ENCODE measurements around the gene ULK4.

ULK4 gene

DNA sequence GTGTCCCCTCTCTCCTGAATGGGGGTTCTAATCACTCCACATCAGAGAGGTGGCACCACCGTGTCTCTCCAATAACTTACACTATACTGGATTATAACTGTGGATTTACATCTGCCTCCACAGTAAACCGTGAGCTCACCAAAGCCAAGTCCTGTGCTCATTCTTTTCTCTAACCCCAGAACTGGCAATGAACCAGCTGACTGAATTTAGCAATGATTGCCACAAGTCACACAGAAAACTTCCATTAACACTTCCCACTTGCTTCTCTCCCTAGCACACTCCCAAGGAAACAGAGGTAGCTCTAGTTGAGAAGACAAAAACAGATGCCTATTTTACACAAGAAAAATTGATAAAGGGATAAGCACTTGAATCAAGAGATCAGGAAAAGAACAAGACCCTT lies 361.3 kb downstream of the ULK4 start:
- H3K4me3 ChIP-seq (ENCODE audit: low read depth, low read length): no peak overlapping the region
- H3K4me1 ChIP-seq (ENCODE audit: control insufficient read depth, insufficient read depth, low read length): no peaks in the 10 kb centered on the region
- H3K9me3 ChIP-seq (ENCODE audit: control insufficient read depth, insufficient read depth, low read length): no peaks in the 10 kb centered on the region
- no peak overlapping the region for H3K9ac ChIP-seq (ENCODE audit: low read depth, low read length)
- no peaks in the 10 kb centered on the region for H3K27me3 ChIP-seq (ENCODE audit: control insufficient read depth, insufficient read depth, low read length)
- H3K36me3 ChIP-seq (ENCODE audit: control insufficient read depth, insufficient read depth, low read length): no peaks in the 10 kb centered on the region
- H3K27ac ChIP-seq (ENCODE audit: low read depth, low read length): no peak overlapping the region

DNA sequence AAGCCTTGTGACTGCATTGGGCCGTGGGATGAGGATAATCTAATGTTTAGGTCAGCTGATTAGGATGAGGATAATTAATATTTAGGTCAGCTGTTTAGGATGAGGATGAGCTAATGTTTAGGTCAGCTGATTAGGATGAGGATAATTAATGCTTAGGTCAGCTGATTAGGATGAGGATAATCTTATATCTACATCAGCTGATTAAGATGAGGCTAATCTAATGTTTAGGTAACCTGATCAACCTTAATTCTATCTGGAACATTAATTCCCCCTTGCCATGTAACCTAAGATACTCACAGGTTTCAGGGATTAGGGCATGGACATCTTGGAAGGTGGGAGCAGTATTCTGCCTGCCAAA lies 362.8 kb downstream of the ULK4 start:
- H3K27ac ChIP-seq (ENCODE audit: low read depth, low read length): no peak overlapping the region
- H3K36me3 ChIP-seq (ENCODE audit: control insufficient read depth, insufficient read depth, low read length): no peaks in the 10 kb centered on the region
- no peak overlapping the region for H3K4me3 ChIP-seq (ENCODE audit: low read depth, low read length)
- no peaks in the 10 kb centered on the region for H3K4me1 ChIP-seq (ENCODE audit: control insufficient read depth, insufficient read depth, low read length)
- H3K9me3 ChIP-seq (ENCODE audit: control insufficient read depth, insufficient read depth, low read length): no peaks in the 10 kb centered on the region
- no peaks in the 10 kb centered on the region for H3K27me3 ChIP-seq (ENCODE audit: control insufficient read depth, insufficient read depth, low read length)
- H3K9ac ChIP-seq (ENCODE audit: low read depth, low read length): no peak overlapping the region

DNA sequence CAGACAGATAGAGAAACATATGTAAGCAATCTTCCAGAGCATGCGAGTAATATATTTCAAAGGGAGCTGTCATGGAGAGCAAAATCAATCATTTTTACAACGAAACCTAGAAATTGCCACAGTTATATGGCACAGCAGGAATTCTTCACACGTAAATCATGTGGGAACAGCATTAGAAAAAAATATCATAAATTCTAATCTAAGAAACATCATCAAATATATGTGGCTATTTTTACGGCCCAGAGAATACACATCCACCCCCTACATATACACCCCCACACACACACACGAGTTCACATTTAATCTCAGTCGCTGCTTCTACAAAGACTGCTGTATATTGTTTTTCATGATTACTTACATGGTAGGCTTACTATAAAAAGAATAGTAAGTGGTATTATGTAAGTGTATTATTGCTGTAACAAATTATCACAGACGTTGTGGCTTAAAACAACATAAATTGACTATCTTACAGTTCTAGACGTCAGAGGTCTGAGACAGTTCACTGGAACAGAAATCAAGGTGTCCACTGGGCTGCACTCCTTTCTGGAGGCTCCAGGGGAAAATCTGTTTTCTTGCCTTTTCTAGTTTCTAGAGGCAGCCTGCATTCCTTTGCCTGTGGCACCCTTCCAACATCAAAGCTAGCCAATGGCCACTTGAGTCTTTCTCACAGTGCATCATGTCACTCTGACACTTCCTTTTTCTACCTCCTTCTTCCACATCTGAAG lies 363.3 kb downstream of the ULK4 start:
- H3K4me1 ChIP-seq (ENCODE audit: control insufficient read depth, insufficient read depth, low read length): no peaks in the 10 kb centered on the region
- no peak overlapping the region for H3K9ac ChIP-seq (ENCODE audit: low read depth, low read length)
- no peak overlapping the region for H3K4me3 ChIP-seq (ENCODE audit: low read depth, low read length)
- H3K27ac ChIP-seq (ENCODE audit: low read depth, low read length): no peak overlapping the region
- no peaks in the 10 kb centered on the region for H3K27me3 ChIP-seq (ENCODE audit: control insufficient read depth, insufficient read depth, low read length)
- H3K36me3 ChIP-seq (ENCODE audit: control insufficient read depth, insufficient read depth, low read length): no peaks in the 10 kb centered on the region
- no peaks in the 10 kb centered on the region for H3K9me3 ChIP-seq (ENCODE audit: control insufficient read depth, insufficient read depth, low read length)

DNA sequence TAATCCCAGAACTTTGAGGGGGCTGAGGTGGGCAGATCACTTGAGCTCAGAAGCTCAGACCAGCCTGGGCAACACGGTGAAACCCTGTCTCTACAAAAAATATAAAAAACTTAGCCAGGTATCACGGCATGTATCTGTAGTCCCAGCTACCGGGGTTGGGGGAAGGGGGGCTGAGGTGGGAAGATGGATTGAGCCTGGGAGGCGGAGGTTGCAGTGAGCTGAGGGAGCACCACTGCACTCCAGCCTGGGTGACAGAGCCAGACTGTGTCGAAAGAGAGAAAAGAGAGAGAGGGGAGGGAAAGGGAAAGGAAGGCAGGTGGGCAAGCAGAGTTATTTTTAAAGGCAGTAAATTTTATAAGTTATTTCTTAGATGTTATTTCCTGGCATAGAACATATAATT lies 368.1 kb downstream of the ULK4 start:
- Histone ChIP-seq H3K9ac (ENCODE audit: low read depth, low read length) (no peak overlapping the region), H3K4me1 (ENCODE audit: control insufficient read depth, insufficient read depth, low read length) (no peaks in the 10 kb centered on the region), H3K27me3 (ENCODE audit: control insufficient read depth, insufficient read depth, low read length) (no peaks in the 10 kb centered on the region), H3K4me3 (ENCODE audit: low read depth, low read length) (no peak overlapping the region), H3K27ac (ENCODE audit: low read depth, low read length) (no peak overlapping the region), H3K9me3 (ENCODE audit: control insufficient read depth, insufficient read depth, low read length) (no peaks in the 10 kb centered on the region), H3K36me3 (ENCODE audit: control insufficient read depth, insufficient read depth, low read length) (no peaks in the 10 kb centered on the region)

DNA sequence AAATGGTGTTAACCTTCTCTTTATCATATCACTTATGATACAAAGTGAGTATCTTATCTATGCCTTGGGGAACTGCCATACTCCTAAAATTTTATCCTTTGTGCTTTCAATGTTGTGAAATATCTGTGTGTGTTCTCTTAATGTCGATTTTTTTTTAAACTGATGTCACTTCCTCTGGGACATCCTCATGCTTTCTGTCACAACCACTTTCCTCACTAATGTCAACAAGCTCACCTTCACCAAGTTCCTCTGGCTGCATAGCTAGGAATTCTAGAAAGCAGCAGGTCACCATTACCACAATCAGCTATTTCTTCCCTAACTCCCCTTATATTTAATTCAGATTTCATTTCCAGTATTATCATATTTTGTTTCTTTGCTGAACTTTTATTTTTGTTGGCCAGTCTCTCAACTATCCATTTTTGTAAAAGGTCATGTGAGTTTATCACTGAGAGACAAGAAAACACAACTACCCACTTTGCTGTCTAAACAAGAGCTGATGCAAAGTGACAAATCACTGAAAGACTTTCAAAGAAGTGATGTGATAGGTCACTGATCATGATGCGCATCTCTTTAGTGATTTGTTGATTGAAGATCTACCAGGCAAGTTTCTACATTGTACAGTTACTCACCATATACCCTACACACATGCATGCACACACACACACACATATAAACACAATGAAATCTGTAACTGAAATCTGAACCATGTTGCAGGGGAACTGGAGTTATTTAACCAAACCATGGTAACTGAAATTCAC lies 369.0 kb downstream of the ULK4 start:
- no peaks in the 10 kb centered on the region for H3K9me3 ChIP-seq (ENCODE audit: control insufficient read depth, insufficient read depth, low read length)
- H3K27me3 ChIP-seq (ENCODE audit: control insufficient read depth, insufficient read depth, low read length): no peaks in the 10 kb centered on the region
- no peak overlapping the region for H3K9ac ChIP-seq (ENCODE audit: low read depth, low read length)
- no peaks in the 10 kb centered on the region for H3K36me3 ChIP-seq (ENCODE audit: control insufficient read depth, insufficient read depth, low read length)
- no peak overlapping the region for H3K27ac ChIP-seq (ENCODE audit: low read depth, low read length)
- H3K4me1 ChIP-seq (ENCODE audit: control insufficient read depth, insufficient read depth, low read length): no peaks in the 10 kb centered on the region
- H3K4me3 ChIP-seq (ENCODE audit: low read depth, low read length): no peak overlapping the region

DNA sequence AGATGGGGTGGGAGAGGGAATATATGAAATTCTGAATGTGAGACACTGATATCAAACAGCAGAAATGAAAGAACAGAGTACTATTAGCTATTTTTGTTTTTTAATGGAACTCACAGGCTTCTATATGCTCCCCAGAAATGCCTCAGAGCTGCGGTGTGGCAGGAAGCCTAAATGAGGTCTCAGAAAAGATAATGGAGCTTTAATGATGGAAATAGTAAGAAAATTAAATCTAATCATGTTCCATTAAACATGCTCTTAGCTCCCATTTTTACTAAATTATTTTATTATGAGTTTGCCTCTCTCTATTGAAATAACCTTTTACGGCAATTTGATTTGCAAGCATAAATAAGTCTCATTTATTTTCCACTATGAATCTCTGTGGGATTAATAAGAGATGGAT lies 378.9 kb downstream of the ULK4 start:
- Histone ChIP-seq H3K27ac (ENCODE audit: low read depth, low read length) (no peak overlapping the region), H3K36me3 (ENCODE audit: control insufficient read depth, insufficient read depth, low read length) (no peaks in the 10 kb centered on the region), H3K9me3 (ENCODE audit: control insufficient read depth, insufficient read depth, low read length) (no peaks in the 10 kb centered on the region), H3K27me3 (ENCODE audit: control insufficient read depth, insufficient read depth, low read length) (no peaks in the 10 kb centered on the region), H3K4me3 (ENCODE audit: low read depth, low read length) (no peak overlapping the region), H3K4me1 (ENCODE audit: control insufficient read depth, insufficient read depth, low read length) (peaks cover 23% of the 10 kb centered on the region), H3K9ac (ENCODE audit: low read depth, low read length) (no peak overlapping the region)

DNA sequence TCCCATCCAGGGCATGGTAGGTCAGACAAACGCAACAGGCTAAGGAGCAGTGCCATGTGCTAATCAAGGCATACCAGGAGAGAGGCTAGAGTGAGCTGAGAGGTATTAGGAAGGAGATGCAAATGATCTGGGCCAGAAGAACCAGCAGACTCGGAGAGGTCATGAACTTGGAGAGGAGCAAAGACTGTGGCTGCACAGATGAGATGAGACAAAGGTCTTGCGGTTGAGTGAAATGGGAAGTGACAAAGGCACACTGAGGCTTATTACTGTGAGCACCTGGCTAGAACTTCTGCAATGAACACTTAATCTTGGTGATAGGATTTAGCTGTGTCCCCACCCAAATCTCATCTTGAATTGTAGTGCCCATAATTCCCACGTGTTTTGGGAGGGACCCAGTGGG lies 380.2 kb downstream of the ULK4 start:
- Histone ChIP-seq H3K27me3 (ENCODE audit: control insufficient read depth, insufficient read depth, low read length) (no peaks in the 10 kb centered on the region), H3K4me3 (ENCODE audit: low read depth, low read length) (no peak overlapping the region), H3K9me3 (ENCODE audit: control insufficient read depth, insufficient read depth, low read length) (no peaks in the 10 kb centered on the region), H3K4me1 (ENCODE audit: control insufficient read depth, insufficient read depth, low read length) (peaks cover 34% of the 10 kb centered on the region), H3K36me3 (ENCODE audit: control insufficient read depth, insufficient read depth, low read length) (no peaks in the 10 kb centered on the region), H3K27ac (ENCODE audit: low read depth, low read length) (no peak overlapping the region), H3K9ac (ENCODE audit: low read depth, low read length) (no peak overlapping the region)

DNA sequence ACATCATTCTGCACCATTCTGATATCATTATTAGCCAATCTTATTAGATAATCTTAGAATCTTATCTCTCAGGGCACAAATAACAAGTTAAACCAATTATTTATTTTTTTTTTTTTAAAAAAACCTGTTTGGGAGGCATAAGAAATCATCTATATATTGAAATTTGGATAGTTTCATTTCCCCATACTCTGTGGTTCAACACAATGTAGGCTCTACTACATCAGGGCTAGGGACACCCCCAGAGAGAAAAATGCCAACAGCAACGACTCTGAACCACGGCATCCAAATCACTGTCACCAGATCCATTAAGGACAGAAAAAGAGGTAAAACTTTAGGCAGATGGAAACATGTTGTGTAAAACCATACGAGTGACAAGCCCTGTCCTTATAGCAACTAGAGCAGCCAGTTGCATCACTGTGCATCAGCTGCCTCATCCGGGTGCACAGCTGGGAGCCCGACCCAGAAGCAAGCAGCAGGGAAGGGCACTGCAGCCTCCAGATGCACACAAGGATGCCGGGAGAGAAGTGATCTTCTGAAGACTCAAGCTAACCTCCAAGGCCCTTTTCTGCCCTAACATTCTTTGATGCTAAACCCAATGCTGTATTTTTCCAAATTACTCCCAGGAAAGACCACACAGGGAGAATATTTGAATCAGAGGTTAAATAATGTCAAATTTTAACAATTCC lies 381.5 kb downstream of the ULK4 start:
- Histone ChIP-seq H3K36me3 (ENCODE audit: control insufficient read depth, insufficient read depth, low read length) (no peaks in the 10 kb centered on the region), H3K27ac (ENCODE audit: low read depth, low read length) (no peak overlapping the region), H3K4me1 (ENCODE audit: control insufficient read depth, insufficient read depth, low read length) (peaks cover 47% of the 10 kb centered on the region), H3K4me3 (ENCODE audit: low read depth, low read length) (no peak overlapping the region), H3K9me3 (ENCODE audit: control insufficient read depth, insufficient read depth, low read length) (no peaks in the 10 kb centered on the region), H3K27me3 (ENCODE audit: control insufficient read depth, insufficient read depth, low read length) (no peaks in the 10 kb centered on the region), H3K9ac (ENCODE audit: low read depth, low read length) (no peak overlapping the region)

DNA sequence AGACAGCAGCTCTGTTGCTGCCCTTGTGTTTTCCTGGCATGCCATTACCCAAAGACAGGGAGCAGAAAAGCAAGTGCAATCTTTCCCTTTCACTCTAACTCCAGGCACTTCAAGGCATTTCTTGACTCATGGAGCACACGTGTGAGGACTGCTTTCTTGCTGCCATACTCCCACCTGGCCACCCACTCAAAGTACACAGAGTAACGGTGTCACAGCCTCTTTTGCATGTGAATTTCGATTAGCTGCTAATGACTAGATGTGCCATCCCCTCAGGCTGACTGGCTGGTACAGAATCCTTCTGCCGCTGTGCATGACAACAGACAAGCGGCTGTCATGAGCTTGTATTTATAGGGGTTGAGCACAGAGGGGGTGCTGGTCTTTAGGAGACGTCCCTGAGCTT lies 382.0 kb downstream of the ULK4 start:
- no peak overlapping the region for H3K9ac ChIP-seq (ENCODE audit: low read depth, low read length)
- no peak overlapping the region for H3K27ac ChIP-seq (ENCODE audit: low read depth, low read length)
- no peak overlapping the region for H3K4me3 ChIP-seq (ENCODE audit: low read depth, low read length)

DNA sequence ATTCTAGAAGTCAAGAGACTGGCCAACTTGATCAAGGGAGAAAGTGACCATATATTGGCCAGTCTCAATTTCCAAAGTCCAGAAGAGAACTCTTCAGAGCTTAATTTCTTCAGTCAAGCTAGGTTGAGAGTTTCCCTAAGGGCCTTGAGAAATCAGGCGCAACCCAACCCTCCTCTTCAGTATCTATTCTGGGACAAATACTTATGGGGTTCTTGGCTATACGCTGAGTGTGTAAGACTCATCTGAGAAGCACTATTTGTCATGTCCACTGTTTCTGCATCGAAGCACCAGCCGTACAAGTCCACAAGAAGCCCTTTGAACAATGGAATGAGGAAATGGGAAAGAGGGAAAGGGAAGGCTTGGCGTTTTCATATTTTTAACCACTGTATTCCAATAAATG lies 383.1 kb downstream of the ULK4 start:
- H3K36me3 ChIP-seq (ENCODE audit: control insufficient read depth, insufficient read depth, low read length): no peaks in the 10 kb centered on the region
- peaks cover 47% of the 10 kb centered on the region for H3K4me1 ChIP-seq (ENCODE audit: control insufficient read depth, insufficient read depth, low read length)
- H3K27me3 ChIP-seq (ENCODE audit: control insufficient read depth, insufficient read depth, low read length): no peaks in the 10 kb centered on the region
- no peak overlapping the region for H3K9ac ChIP-seq (ENCODE audit: low read depth, low read length)
- no peak overlapping the region for H3K27ac ChIP-seq (ENCODE audit: low read depth, low read length)
- no peak overlapping the region for H3K4me3 ChIP-seq (ENCODE audit: low read depth, low read length)
- no peaks in the 10 kb centered on the region for H3K9me3 ChIP-seq (ENCODE audit: control insufficient read depth, insufficient read depth, low read length)

More for the DNA sequence above, 382.0 kb downstream of the ULK4 start:
- Histone ChIP-seq H3K9me3 (ENCODE audit: control insufficient read depth, insufficient read depth, low read length) (no peaks in the 10 kb centered on the region), H3K4me1 (ENCODE audit: control insufficient read depth, insufficient read depth, low read length) (peaks cover 47% of the 10 kb centered on the region), H3K36me3 (ENCODE audit: control insufficient read depth, insufficient read depth, low read length) (no peaks in the 10 kb centered on the region), H3K27me3 (ENCODE audit: control insufficient read depth, insufficient read depth, low read length) (no peaks in the 10 kb centered on the region)

DNA sequence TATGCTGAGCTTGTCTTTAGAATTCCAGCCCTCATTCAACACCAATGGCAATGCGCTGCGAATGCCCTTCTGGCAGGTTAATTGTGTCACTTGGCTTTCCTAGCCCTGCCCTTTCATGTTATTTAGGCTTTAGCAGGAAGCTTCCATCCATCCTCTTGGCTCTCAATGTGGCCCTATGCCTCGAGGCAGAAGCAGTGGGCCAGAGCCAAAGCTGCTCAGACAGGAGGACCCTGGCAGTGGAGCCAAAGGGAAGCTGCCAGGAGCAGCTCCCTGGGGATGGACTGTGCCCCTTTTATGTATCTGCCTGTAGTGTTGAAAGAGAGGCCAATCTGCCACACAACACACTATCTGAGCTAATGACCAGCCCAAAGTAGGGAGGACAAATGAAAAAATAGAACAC lies 386.2 kb downstream of the ULK4 start:
- Histone ChIP-seq H3K9ac (ENCODE audit: low read depth, low read length) (no peak overlapping the region), H3K4me1 (ENCODE audit: control insufficient read depth, insufficient read depth, low read length) (peaks cover 44% of the 10 kb centered on the region), H3K36me3 (ENCODE audit: control insufficient read depth, insufficient read depth, low read length) (no peaks in the 10 kb centered on the region), H3K27ac (ENCODE audit: low read depth, low read length) (no peak overlapping the region), H3K9me3 (ENCODE audit: control insufficient read depth, insufficient read depth, low read length) (no peaks in the 10 kb centered on the region), H3K27me3 (ENCODE audit: control insufficient read depth, insufficient read depth, low read length) (no peaks in the 10 kb centered on the region), H3K4me3 (ENCODE audit: low read depth, low read length) (no peak overlapping the region)
